Heart left ventricle (tissue), 13 donors: ENCODE measurements around the gene OR6K3.

Source experiments
- POLR2A ChIP-seq, 2 donors: fragments of 450-650 bp; IDR thresholded peaks; one replicate each; pipeline ENCODE4 v1.6.1; 2017; ENCODE audit warnings: antibody characterized with exemption in 2 of 2, mild to moderate bottlenecking in 2 of 2, moderate library complexity in 2 of 2
- TF ChIP-seq, protein P1 (sequence below), 12 donors: fragments of 200-600 bp; sonication (generic) in 4 of 12; IDR thresholded peaks; one replicate each; pipeline versions ENCODE4 v1.5.0 to v1.8.0; 2018 to 2022; ENCODE audit warnings: antibody characterized with exemption in 12 of 12, mild to moderate bottlenecking in 5 of 12
- donor health status: ischemic (EF 13 %, LVEDD 7.1; RV severe dilation, severe dysfunction).
- donor health status: DM: no; HTN: yes; CAD: no.
- donor health status: DM: no; HTN: no; CAD: no.
- donor health status: ischemic (EF 25% LVEDD 6.9; RV normal size, moderate dysfunction).
- donor health status: ischemic (EF 25% LVEDD 5.7; RV mildly dilated, moderate dysfunction).
- donor health status: ischemic (EF 35%, LVEDD 5.7; RV mildly dilated, moderate dysfunction).
- donor health status: nonischemic (EF 11% LVEDD 7.7; RV severe dilation, severe dysfunction).
- donor health status: DM: yes; HTN: yes; CAD: no.
- donor health status: PGD.
- donor health status: ischemic (EF 29% LVEDD 5.4; RV normal size, mild dysfunction).
- donor health status: nonischemic (EF 23%, LVEDD 6.1; RV moderate dilation, normal function).

DNA sequence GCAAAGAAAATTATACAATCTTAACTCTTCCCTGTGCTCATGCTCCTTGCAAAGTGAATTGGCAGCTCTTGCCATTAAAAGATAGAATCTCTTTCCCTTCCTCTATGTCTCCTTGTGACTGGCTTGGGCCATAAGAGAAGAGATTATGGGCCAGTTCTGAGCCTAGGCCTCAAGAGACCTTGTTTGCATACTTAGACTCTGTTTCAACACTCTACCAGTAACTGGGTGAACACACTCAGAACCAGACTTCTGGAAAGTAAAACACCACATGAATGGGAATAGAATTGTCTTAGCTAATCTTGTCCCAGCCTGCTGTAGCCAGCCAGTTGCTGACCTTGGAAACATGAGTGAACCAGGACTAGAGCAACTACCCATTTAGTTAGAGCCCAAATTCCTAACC lies 15.3 kb upstream of the OR6K3 start:
- TF ChIP-seq POLR2A (IDR thresholded peaks at IDR 0.05): no peak
- TF ChIP-seq, protein P1, sequence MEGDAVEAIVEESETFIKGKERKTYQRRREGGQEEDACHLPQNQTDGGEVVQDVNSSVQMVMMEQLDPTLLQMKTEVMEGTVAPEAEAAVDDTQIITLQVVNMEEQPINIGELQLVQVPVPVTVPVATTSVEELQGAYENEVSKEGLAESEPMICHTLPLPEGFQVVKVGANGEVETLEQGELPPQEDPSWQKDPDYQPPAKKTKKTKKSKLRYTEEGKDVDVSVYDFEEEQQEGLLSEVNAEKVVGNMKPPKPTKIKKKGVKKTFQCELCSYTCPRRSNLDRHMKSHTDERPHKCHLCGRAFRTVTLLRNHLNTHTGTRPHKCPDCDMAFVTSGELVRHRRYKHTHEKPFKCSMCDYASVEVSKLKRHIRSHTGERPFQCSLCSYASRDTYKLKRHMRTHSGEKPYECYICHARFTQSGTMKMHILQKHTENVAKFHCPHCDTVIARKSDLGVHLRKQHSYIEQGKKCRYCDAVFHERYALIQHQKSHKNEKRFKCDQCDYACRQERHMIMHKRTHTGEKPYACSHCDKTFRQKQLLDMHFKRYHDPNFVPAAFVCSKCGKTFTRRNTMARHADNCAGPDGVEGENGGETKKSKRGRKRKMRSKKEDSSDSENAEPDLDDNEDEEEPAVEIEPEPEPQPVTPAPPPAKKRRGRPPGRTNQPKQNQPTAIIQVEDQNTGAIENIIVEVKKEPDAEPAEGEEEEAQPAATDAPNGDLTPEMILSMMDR (IDR thresholded peaks at IDR 0.05): no peak
